Epithelial cell of proximal tubule (primary cell): Measurements from ENCODE around the gene UBE2Z. TPM values are rescaled to one million over a fixed set of nuclear protein-coding genes. Genes with fewer than 3 reads are reported as not detected.

Experiments used
- DNase-seq: peaks from one replicate; pipeline ENCODE4 v3.0.0-alpha.2; 2011; ENCODE audit warnings: low read depth
- H3K4me3 ChIP-seq: 2 replicates; pipeline ENCODE4 v1.5.1; 2011; ENCODE audit warnings: low read depth, mild to moderate bottlenecking, low read length
- CTCF ChIP-seq: conservative IDR thresholded peaks from 2 replicates; pipeline ENCODE4 v1.5.1; 2012; ENCODE audit warnings: low read depth, mild to moderate bottlenecking, low read length
- total RNA-seq: library from RNA; depleted of rRNA; stranded (reverse); fragments of >200 nt; gene quantifications from 2 replicates; pipeline ENCODE4 v1.2.3, GENCODE V29; 2015

Gene UBE2Z
- total RNA-seq, 1 donor from 2014 or later, result 78.9 TPM

GRCh38 chr17:48915459-48916282 is 7.5 kb downstream of the UBE2Z start:
- peak; percentile 81 for DNase-seq
- H3K4me3 ChIP-seq, result no peak overlapping the region
- no peak for TF ChIP-seq CTCF

GRCh38 chr17:48925251-48925990 is 17.2 kb downstream of the UBE2Z start:
- no peak overlapping the region for H3K4me3 ChIP-seq
- DNase-seq, result no peak
- TF ChIP-seq CTCF, result no peak

GRCh38 chr17:48925991-48926342 is 17.8 kb downstream of the UBE2Z start:
- no peak overlapping the region for H3K4me3 ChIP-seq
- TF ChIP-seq CTCF, result no peak
- DNase-seq, result no peak

- TF ChIP-seq CTCF, result no peak
- DNase-seq, result no peak
- H3K4me3 ChIP-seq, result no peak overlapping the region
Observed at GRCh38 chr17:48927978-48928745, 20.0 kb downstream of the UBE2Z start.

- TF ChIP-seq CTCF, result no peak
- no peak overlapping the region for H3K4me3 ChIP-seq
- DNase-seq, result no peak
Observed at GRCh38 chr17:48928876-48929811, 20.9 kb downstream of the UBE2Z start.

- no peak for TF ChIP-seq CTCF
- H3K4me3 ChIP-seq, result no peak overlapping the region
- DNase-seq, result no peak
Observed at GRCh38 chr17:48929812-48930165, 21.6 kb downstream of the UBE2Z start.
